ENCODE data around the gene PRDM10.

DNA sequence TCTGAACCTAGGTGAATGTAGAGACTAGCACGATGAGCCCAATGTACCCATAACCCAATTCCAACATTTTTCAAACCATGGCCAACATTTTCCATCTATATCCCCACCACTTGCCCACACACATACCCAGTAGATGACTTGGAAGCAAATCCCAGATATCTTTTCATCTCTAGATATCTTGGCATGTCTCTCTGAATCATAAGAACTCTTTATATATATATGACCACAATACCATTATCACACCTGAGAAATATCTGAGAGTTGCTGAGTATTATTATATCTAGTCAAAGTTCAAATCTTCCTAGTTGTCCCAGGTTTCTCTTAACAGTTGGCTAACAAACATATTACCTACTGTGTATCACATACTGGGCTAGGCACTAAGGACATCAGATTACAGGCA lies 69.4 kb downstream of the PRDM10 start:
- TF ChIP-seq, protein P1, sequence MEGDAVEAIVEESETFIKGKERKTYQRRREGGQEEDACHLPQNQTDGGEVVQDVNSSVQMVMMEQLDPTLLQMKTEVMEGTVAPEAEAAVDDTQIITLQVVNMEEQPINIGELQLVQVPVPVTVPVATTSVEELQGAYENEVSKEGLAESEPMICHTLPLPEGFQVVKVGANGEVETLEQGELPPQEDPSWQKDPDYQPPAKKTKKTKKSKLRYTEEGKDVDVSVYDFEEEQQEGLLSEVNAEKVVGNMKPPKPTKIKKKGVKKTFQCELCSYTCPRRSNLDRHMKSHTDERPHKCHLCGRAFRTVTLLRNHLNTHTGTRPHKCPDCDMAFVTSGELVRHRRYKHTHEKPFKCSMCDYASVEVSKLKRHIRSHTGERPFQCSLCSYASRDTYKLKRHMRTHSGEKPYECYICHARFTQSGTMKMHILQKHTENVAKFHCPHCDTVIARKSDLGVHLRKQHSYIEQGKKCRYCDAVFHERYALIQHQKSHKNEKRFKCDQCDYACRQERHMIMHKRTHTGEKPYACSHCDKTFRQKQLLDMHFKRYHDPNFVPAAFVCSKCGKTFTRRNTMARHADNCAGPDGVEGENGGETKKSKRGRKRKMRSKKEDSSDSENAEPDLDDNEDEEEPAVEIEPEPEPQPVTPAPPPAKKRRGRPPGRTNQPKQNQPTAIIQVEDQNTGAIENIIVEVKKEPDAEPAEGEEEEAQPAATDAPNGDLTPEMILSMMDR (conservative IDR thresholded peaks at IDR 0.05), result no peak
- TF ChIP-seq ZFX (IDR thresholded peaks at IDR 0.05), result no peak
